Loucy (cell line): ENCODE measurements around the gene RCC2.

Experiments
- H2AFZ ChIP-seq: fragments of 200-600 bp; sonication (generic); 2 replicates; pipeline ENCODE4 v1.6.0; 2016; ENCODE audit warnings: antibody characterized with exemption, mild to moderate bottlenecking, low read length, moderate library complexity
- H3F3A ChIP-seq: fragments of 200-600 bp; 2 replicates; pipeline ENCODE4 v1.6.0; 2016; ENCODE audit warnings: antibody characterized with exemption, low read depth, mild to moderate bottlenecking
- H3K27me3 ChIP-seq: fragments of 200-600 bp; sonication (generic); 2 replicates; pipeline ENCODE4 v1.6.1; 2014; ENCODE audit warnings: low read length, mild to moderate bottlenecking; ENCODE audit not compliant: insufficient read depth, poor library complexity, severe bottlenecking
- H3K36me3 ChIP-seq: fragments of 200-600 bp; sonication (generic); 2 replicates; pipeline ENCODE4 v1.6.1; 2016; ENCODE audit warnings: low read length; ENCODE audit not compliant: insufficient read depth
- H3K4me1 ChIP-seq: fragments of 200-600 bp; sonication (generic); 2 replicates; pipeline ENCODE4 v1.5.1; 2014; ENCODE audit warnings: low read length, mild to moderate bottlenecking; ENCODE audit not compliant: insufficient read depth, poor library complexity, severe bottlenecking
- H3K4me2 ChIP-seq: fragments of 200-600 bp; sonication (generic); 2 replicates; pipeline ENCODE4 v1.6.0; 2014; ENCODE audit warnings: antibody characterized with exemption, low read length, low read depth, mild to moderate bottlenecking; ENCODE audit not compliant: poor library complexity, severe bottlenecking
- H3K4me3 ChIP-seq: fragments of 200-600 bp; sonication (generic); 2 replicates; pipeline ENCODE4 v1.5.1; 2014; ENCODE audit warnings: low read length, mild to moderate bottlenecking, mixed read lengths; ENCODE audit not compliant: poor library complexity, severe bottlenecking
- H3K79me2 ChIP-seq: fragments of 200-600 bp; sonication (generic); 2 replicates; pipeline ENCODE4 v1.6.1; 2014; ENCODE audit warnings: low read length; ENCODE audit not compliant: insufficient read depth
- H3K9ac ChIP-seq: fragments of 200-600 bp; sonication (generic); 2 replicates; pipeline ENCODE4 v1.6.0; 2014; ENCODE audit warnings: mild to moderate bottlenecking, low read depth, low read length, moderate library complexity; ENCODE audit not compliant: poor library complexity, severe bottlenecking
- H3K9me2 ChIP-seq: fragments of 200-600 bp; sonication (generic); replicated peaks from 2 replicates; pipeline ENCODE4 v1.6.1; 2016; ENCODE audit warnings: low read depth, low read length, mixed read lengths
- H3K9me3 ChIP-seq: fragments of 200-600 bp; sonication (generic); 2 replicates; pipeline ENCODE4 v1.6.1; 2014; ENCODE audit warnings: mild to moderate bottlenecking, antibody characterized with exemption, low read length, low read depth; ENCODE audit not compliant: insufficient read depth
- H4K20me1 ChIP-seq: fragments of 200-600 bp; sonication (generic); 2 replicates; pipeline ENCODE4 v1.6.0; 2014; ENCODE audit warnings: antibody characterized with exemption, low read length, mild to moderate bottlenecking; ENCODE audit not compliant: insufficient read depth, poor library complexity, severe bottlenecking
- CTCF ChIP-seq: fragments of 200-600 bp; sonication (generic); conservative IDR thresholded peaks from 2 replicates; pipeline ENCODE4 v1.5.1; 2014; ENCODE audit warnings: mild to moderate bottlenecking, antibody characterized with exemption, low read length
- EZH2phosphoT487 ChIP-seq: fragments of 200-600 bp; IDR thresholded peaks from 2 replicates; pipeline ENCODE4 v1.6.1; 2018; ENCODE audit warnings: antibody characterized with exemption, mild to moderate bottlenecking, moderate library complexity, borderline replicate concordance

RCC2 gene

DNA sequence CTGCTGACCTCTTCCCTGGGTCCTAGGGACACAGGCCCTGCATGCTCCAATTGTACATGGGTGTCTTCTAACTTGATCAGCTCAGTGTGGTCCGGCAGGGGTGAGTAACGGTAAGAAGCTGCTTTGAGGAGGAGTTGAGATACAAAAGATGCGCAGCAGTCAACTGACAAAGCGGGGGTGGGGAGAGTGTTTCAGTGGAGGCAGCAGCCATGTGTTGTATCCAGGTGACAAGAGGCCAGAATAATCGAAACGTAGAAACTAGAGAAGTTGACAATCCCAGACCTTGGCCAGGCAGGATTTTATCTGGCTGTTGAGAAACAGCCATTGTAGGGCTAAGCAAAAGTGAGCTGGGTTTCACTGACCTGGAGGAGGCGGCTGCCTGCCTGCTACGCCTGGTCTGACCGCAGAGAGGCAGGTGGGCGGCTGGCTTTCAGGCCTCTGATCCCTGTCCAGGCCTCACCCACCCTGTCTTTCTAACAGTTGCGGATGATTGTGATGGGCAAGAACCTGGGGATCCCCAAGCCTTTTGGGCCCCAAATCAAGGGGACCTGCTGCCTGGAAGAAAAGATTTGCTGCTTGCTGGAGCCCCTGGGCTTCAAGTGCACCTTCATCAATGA lies 38.6 kb downstream of the RCC2 start:
- Histone ChIP-seq H4K20me1 (no peaks in the 10 kb centered on the region), H3K27me3 (no peaks in the 10 kb centered on the region), H3K9me3 (no peaks in the 10 kb centered on the region), H2AFZ (no peak overlapping the region), H3F3A (no peaks in the 10 kb centered on the region), H3K4me3 (no peak overlapping the region), H3K4me1 (no peaks in the 10 kb centered on the region), H3K79me2 (no peaks in the 10 kb centered on the region), H3K9me2 (no peaks in the 10 kb centered on the region), H3K36me3 (no peaks in the 10 kb centered on the region), H3K9ac (no peak overlapping the region), H3K4me2 (no peak overlapping the region)
- TF ChIP-seq CTCF, result no peak
- no peak for TF ChIP-seq EZH2phosphoT487

DNA sequence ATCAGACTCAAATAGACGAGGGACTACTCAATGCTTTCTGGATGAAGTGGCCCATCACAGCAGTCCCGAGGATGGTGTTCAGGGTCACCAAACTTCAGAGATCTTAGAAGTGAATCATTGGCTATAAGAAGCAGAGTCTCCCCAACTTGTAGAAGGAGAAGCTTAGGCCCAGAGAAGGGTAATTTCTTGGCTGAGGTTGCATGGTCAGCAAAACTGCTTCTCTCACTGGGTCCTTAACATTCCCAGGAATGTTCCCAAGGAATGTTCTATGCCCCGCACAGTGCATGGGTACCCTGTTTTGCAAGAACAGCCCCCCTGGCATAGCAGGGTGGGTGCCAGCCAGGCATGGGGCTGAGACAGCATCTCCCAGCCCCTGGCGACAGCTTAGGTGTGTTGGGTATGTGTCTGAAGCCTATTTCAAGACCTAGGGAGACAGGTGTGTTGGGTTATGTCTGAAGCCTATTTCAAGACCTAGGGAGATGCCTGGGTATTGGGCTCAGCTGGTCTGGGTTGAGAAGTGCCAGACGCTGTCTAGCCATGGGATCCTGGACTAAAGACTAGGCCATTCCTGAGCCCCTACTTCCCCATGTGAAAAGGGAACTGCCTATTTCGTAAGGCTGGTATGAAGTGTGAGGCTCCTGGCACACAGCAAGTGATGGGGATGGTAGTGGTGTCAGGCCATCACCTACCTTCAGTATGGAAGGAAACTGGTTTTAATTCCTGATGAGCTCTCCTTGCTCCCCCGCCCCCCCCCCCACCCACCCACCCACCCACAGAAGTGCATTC lies 41.4 kb downstream of the RCC2 start:
- H2AFZ ChIP-seq, result no peak overlapping the region
- TF ChIP-seq EZH2phosphoT487, result no peak
- TF ChIP-seq CTCF, result no peak
- H3F3A ChIP-seq, result no peaks in the 10 kb centered on the region
- no peaks in the 10 kb centered on the region for H3K79me2 ChIP-seq
- H4K20me1 ChIP-seq, result no peaks in the 10 kb centered on the region
- no peaks in the 10 kb centered on the region for H3K27me3 ChIP-seq
- no peak overlapping the region for H3K9ac ChIP-seq
- H3K4me2 ChIP-seq, result no peak overlapping the region
- no peaks in the 10 kb centered on the region for H3K36me3 ChIP-seq
- no peaks in the 10 kb centered on the region for H3K9me2 ChIP-seq
- no peaks in the 10 kb centered on the region for H3K4me1 ChIP-seq
- H3K4me3 ChIP-seq, result no peak overlapping the region
- no peaks in the 10 kb centered on the region for H3K9me3 ChIP-seq

DNA sequence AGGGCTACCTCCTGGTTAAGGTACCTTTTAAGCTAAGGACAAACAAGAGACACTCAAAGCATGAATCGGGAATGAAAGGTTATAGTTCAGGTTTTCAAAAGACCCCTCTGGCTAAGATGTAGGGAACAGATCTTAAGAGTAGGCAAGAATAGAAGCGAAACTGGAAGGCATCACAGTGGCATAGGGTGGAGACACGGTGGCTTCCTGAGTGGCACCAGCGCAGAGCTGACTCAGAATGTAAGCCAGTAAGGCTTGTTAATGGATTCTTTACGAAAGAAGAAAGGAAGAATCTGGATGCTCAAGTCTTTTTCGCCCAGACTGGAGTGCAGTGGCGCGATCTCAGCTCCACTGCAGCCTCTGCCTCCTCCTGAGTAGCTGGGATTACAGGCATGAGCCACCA lies 46.2 kb downstream of the RCC2 start:
- no peaks in the 10 kb centered on the region for H3K79me2 ChIP-seq
- no peaks in the 10 kb centered on the region for H3K27me3 ChIP-seq
- TF ChIP-seq EZH2phosphoT487, result no peak
- no peak overlapping the region for H3K4me2 ChIP-seq
- H3K4me1 ChIP-seq, result no peaks in the 10 kb centered on the region
- H3K9me3 ChIP-seq, result no peaks in the 10 kb centered on the region
- no peak overlapping the region for H2AFZ ChIP-seq
- H3K9ac ChIP-seq, result no peak overlapping the region
- H3K4me3 ChIP-seq, result no peak overlapping the region
- no peaks in the 10 kb centered on the region for H4K20me1 ChIP-seq
- H3F3A ChIP-seq, result no peaks in the 10 kb centered on the region
- no peaks in the 10 kb centered on the region for H3K9me2 ChIP-seq
- H3K36me3 ChIP-seq, result no peaks in the 10 kb centered on the region
